ENCODE measurements around the gene TEDC1.

TEDC1 gene

DNA sequence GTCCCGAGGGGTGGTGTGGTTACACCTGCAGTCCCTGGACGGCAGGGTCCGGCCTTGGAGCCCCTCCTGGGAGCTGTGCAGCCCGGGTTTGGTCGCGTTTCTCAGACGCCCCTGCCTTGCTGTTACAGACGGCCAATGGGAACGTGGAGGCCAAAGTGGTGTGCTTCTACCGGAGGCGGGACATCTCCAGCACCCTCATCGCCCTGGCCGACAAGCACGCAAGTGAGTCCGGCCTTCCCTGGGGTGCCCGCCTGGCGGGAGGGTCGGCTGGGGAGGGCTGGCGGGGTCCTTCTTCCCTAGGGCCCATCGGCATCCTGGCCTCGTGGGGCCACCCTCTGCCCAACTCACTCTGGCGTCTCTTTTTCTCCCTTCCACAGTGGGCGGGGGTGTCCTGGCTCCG, 45.8 kb upstream of the TEDC1 start:
- TF ChIP-seq, protein P1, sequence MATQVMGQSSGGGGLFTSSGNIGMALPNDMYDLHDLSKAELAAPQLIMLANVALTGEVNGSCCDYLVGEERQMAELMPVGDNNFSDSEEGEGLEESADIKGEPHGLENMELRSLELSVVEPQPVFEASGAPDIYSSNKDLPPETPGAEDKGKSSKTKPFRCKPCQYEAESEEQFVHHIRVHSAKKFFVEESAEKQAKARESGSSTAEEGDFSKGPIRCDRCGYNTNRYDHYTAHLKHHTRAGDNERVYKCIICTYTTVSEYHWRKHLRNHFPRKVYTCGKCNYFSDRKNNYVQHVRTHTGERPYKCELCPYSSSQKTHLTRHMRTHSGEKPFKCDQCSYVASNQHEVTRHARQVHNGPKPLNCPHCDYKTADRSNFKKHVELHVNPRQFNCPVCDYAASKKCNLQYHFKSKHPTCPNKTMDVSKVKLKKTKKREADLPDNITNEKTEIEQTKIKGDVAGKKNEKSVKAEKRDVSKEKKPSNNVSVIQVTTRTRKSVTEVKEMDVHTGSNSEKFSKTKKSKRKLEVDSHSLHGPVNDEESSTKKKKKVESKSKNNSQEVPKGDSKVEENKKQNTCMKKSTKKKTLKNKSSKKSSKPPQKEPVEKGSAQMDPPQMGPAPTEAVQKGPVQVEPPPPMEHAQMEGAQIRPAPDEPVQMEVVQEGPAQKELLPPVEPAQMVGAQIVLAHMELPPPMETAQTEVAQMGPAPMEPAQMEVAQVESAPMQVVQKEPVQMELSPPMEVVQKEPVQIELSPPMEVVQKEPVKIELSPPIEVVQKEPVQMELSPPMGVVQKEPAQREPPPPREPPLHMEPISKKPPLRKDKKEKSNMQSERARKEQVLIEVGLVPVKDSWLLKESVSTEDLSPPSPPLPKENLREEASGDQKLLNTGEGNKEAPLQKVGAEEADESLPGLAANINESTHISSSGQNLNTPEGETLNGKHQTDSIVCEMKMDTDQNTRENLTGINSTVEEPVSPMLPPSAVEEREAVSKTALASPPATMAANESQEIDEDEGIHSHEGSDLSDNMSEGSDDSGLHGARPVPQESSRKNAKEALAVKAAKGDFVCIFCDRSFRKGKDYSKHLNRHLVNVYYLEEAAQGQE (IDR thresholded peaks at IDR 0.05; ENCODE audit: insufficient read depth in 1 of 2, low read depth in 2 of 2, low read length in 2 of 2): no peak
- no peak for TF ChIP-seq SIN3A (IDR thresholded peaks at IDR 0.05; ENCODE audit: borderline replicate concordance, insufficient read depth, low read length)
- no peak for TF ChIP-seq TAF1 (IDR thresholded peaks at IDR 0.05; ENCODE audit: borderline replicate concordance, insufficient read depth, low read length)
- TF ChIP-seq FOXP2 (optimal IDR thresholded peaks at IDR 0.05; ENCODE audit: borderline replicate concordance, extremely low read depth, extremely low read length, insufficient read depth): no peak
- TF ChIP-seq POLR2AphosphoS5 (IDR thresholded peaks at IDR 0.05; ENCODE audit: low read depth, low read length): no peak

DNA sequence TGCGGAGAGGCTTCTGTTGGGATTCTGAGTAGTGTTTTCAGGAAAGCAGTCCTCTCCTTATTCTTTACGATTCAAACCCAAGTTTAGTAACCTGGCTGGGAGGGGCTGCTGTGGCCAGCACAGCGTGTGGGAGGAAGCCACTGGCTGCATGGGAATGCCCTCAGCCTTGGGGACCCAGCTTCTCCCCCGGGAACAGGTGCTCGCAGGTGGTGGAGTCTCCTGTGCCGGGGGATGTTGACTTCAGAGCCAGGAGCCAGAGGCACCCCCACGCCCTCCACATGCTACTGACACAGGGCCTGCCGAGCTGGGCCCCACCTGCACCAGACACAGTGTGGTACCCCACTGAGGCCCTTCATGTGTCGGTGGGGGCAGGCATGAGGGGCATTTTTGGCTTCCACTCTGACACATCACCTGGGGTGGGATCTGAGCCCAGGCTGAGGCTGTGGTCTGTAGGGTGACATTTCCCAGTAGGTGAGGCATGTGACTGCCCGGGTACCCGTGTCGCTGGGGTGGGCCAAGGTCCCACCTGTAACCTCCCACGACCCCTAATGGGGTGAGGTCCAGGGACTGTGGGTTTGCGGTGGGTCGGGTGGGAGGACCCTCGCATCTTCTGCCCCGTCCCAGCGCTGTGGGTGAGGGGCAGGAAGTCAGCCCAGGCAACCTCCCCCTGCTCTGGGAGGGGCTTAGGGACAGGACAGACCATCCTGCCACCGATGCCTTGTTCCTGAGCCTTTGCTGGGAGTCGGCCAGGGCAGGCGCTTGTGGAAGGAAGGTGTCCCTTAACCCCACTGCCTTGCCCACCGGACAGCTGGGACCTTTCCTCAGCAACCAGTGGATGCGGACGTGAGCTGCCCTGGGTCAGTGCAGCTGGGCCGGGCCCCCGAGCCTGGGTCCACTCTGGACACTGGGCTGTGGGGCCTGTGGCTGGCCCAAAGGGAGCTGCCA, 44.9 kb upstream of the TEDC1 start:
- TF ChIP-seq FOXP2 (optimal IDR thresholded peaks at IDR 0.05; ENCODE audit: borderline replicate concordance, extremely low read depth, extremely low read length, insufficient read depth) (no peak), SIN3A (IDR thresholded peaks at IDR 0.05; ENCODE audit: borderline replicate concordance, insufficient read depth, low read length) (no peak), TAF1 (IDR thresholded peaks at IDR 0.05; ENCODE audit: borderline replicate concordance, insufficient read depth, low read length) (no peak), POLR2AphosphoS5 (IDR thresholded peaks at IDR 0.05; ENCODE audit: low read depth, low read length) (no peak)
- TF ChIP-seq, protein P1 (IDR thresholded peaks at IDR 0.05; ENCODE audit: insufficient read depth in 1 of 2, low read depth in 2 of 2, low read length in 2 of 2): no peak

DNA sequence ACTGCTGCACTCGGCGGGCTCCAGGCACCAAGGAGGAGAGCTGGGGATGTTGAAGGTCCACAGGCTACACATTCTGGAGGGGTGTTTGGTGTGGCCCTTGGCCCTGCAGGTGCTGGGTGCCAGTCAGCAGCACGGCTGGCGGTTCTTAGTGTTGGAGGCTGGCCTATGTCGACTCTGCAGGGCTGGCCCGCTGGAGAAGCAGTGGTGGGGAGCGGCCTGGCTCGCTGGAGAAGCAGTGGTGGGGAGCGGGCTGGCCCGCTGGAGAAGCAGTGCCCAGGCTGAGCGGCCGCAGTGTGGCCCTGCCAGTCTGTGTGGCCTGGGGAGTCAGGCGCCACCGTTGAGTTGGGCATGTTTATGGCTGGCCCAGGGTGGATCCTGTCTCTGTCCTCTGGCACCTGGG, 44.1 kb upstream of the TEDC1 start:
- TF ChIP-seq FOXP2 (optimal IDR thresholded peaks at IDR 0.05; ENCODE audit: borderline replicate concordance, extremely low read depth, extremely low read length, insufficient read depth) (no peak), POLR2AphosphoS5 (IDR thresholded peaks at IDR 0.05; ENCODE audit: low read depth, low read length) (no peak), SIN3A (IDR thresholded peaks at IDR 0.05; ENCODE audit: borderline replicate concordance, insufficient read depth, low read length) (no peak), TAF1 (IDR thresholded peaks at IDR 0.05; ENCODE audit: borderline replicate concordance, insufficient read depth, low read length) (no peak)
- TF ChIP-seq, protein P1 (IDR thresholded peaks at IDR 0.05; ENCODE audit: insufficient read depth in 1 of 2, low read depth in 2 of 2, low read length in 2 of 2): no peak

DNA sequence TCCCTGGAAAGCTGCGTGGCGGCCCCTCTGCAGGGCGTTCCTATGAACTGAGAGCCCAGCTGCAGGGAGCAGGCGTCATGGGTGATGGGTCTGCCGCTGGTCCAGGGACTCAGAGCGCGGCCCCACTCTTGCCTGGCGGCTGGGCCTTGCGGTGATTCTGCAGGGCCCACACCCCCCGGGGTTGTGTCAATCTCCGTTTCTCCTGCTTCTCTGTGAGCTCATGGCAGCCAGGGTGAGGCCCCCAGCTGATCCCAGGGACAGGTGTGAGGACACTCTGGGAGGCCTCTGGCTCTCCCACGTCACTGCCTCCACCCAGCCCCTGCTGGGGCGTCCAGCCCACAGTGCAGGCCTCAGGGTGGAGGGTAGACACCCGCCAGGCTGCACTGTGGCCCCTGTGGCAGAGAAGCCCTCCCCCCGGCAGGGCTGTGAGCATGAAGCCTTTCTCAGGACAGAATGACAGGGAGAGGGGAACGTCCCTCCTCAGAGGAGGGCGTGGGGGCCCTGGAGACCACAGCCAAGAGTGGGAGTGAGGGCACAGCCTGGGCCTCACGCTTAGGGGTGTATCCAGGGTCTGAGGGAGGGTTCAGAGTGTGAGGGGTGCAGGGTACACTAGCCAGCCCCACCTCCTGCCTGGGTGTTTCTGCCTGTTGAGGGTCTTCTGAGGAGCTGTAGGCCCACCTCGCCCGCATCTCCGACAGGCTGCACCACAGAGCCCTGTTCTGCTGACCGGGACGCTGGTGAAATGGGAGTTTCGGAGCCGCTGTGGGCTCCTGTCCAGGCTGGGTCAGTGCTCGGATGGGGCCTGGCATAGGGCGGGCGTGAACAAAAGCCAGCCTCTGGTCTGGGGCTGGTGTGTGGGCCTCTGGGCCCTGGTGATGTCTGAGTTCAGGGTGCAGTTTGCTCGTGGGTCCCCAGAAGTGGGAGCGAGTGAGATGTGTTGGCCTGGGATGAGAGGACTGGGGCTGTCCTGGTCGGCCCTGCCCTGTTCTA, 43.1 kb upstream of the TEDC1 start:
- TF ChIP-seq, protein P1 (IDR thresholded peaks at IDR 0.05; ENCODE audit: insufficient read depth in 1 of 2, low read depth in 2 of 2, low read length in 2 of 2): no peak
- TF ChIP-seq POLR2AphosphoS5 (IDR thresholded peaks at IDR 0.05; ENCODE audit: low read depth, low read length) (no peak), SIN3A (IDR thresholded peaks at IDR 0.05; ENCODE audit: borderline replicate concordance, insufficient read depth, low read length) (no peak), FOXP2 (optimal IDR thresholded peaks at IDR 0.05; ENCODE audit: borderline replicate concordance, extremely low read depth, extremely low read length, insufficient read depth) (no peak), TAF1 (IDR thresholded peaks at IDR 0.05; ENCODE audit: borderline replicate concordance, insufficient read depth, low read length) (no peak)
